GM18519 (cell line): ENCODE measurements around the gene ZNF536.
"Not testable (repeated sequence)": the region's sequence is repeated elsewhere in the genome, so short reads cannot be mapped to it uniquely, and the experiment has no call there.

Experiments
- ATAC-seq: cut with Tn5 transposase; IDR thresholded peaks from one replicate; pipeline ENCODE4 v1.9.1; 2021; ENCODE audit warnings: mild to moderate bottlenecking, moderate library complexity; ENCODE audit not compliant: unreplicated experiment, low FRiP score

ZNF536 gene

GRCh38 chr19:30340771-30341561, 31.2 kb upstream of the ZNF536 start:
- no peak for ATAC-seq

- ATAC-seq, result no peak
These were observed 30.5 kb upstream of the ZNF536 start for GRCh38 chr19:30341611-30342201.

- no peak for ATAC-seq
These were observed 29.3 kb upstream of the ZNF536 start for GRCh38 chr19:30342901-30343300.

GRCh38 chr19:30344446-30345425, 27.4 kb upstream of the ZNF536 start:
- no peak for ATAC-seq

- no peak for ATAC-seq
These were observed 26.5 kb upstream of the ZNF536 start for GRCh38 chr19:30345686-30346085.

GRCh38 chr19:30346468-30346867, 25.7 kb upstream of the ZNF536 start:
- ATAC-seq, result not testable (repeated sequence)

GRCh38 chr19:30349131-30349730, 23.0 kb upstream of the ZNF536 start:
- no peak for ATAC-seq

GRCh38 chr19:30350692-30351663, 21.2 kb upstream of the ZNF536 start:
- ATAC-seq, result no peak

GRCh38 chr19:30351774-30352173, 20.4 kb upstream of the ZNF536 start:
- ATAC-seq, result no peak

- no peak for ATAC-seq
These were observed 18.7 kb upstream of the ZNF536 start for GRCh38 chr19:30353394-30353945.

GRCh38 chr19:30355586-30355985, 16.6 kb upstream of the ZNF536 start:
- ATAC-seq, result no peak

GRCh38 chr19:30356951-30357579, 15.1 kb upstream of the ZNF536 start:
- ATAC-seq, result no peak

- no peak for ATAC-seq
These were observed 14.6 kb upstream of the ZNF536 start for GRCh38 chr19:30357580-30357954.

GRCh38 chr19:30358319-30358718, 13.9 kb upstream of the ZNF536 start:
- ATAC-seq, result no peak

- no peak for ATAC-seq
These were observed 13.2 kb upstream of the ZNF536 start for GRCh38 chr19:30358821-30359580.

- no peak for ATAC-seq
These were observed 12.2 kb upstream of the ZNF536 start for GRCh38 chr19:30359936-30360335.

GRCh38 chr19:30360376-30361106, 11.6 kb upstream of the ZNF536 start:
- ATAC-seq, result no peak

- no peak for ATAC-seq
These were observed 11.1 kb upstream of the ZNF536 start for GRCh38 chr19:30361107-30361447.
